Fibroblast of gingiva (primary cell): Measurements from ENCODE around the gene TMEM151A.

ENCODE experiments used
- DNase-seq: peaks from one replicate; pipeline ENCODE4 v3.0.0-alpha.2; 2011; ENCODE audit warnings: low read depth

The TMEM151A gene

DNA sequence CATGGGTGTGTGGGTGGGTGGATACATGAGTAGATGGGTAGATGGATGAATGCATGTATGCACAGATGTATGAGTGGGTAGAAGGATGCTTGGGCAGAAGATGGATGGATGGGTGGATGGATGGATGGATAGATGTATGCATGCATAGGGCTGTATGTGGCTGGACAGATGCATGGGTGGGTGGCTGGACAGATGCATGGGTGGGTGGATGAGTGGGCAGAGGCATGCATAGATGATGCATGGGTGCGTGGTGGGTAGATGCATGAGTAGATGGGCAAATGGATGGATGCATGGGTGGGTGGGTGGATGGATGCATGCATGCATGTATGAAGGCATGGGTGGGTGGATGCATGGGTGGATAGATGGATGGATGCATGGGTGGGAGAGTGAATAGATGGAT lies 32.0 kb downstream of the TMEM151A start:
- no peak for DNase-seq

DNA sequence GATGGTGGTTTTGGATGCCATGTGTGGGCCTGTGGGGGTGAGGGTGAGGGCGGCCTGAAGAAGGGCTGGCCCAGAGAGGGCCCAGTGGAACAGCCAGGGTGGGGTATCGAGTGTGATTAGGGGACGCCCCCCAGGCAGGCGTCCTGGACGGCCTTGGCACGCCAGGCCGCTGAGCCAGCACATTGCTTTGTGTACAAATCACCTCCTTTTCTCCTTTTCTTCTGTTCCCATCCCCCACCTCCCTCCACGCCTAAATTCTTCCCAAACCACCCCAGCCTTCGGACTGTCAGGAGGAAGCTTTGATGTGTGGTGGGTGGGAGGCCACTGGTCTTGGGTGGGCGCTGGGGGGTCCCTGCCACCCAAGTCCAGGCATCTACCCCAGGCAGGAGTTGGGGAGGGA lies 33.0 kb downstream of the TMEM151A start:
- DNase-seq = peak; percentile 70

DNA sequence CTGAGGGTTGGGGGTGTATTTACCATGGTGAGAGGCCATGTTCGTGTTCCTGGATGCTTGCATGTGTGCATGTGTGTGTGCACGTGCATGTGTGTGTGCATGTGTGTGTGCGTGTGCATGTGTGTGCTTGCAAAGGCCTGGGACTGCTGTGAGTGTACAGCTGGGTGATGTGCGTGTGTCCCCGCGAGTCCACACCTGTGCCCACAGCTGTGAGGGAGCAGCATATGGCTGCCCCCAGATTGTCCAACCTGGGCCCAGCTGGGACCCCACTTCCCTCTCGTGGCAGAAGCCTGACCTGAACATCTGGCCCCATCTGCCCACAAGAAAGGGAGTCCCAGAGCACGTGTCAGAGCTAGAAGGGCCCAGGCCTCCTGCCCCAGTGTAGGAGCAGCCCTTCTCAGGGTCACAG lies 33.6 kb downstream of the TMEM151A start:
- DNase-seq = no peak

DNA sequence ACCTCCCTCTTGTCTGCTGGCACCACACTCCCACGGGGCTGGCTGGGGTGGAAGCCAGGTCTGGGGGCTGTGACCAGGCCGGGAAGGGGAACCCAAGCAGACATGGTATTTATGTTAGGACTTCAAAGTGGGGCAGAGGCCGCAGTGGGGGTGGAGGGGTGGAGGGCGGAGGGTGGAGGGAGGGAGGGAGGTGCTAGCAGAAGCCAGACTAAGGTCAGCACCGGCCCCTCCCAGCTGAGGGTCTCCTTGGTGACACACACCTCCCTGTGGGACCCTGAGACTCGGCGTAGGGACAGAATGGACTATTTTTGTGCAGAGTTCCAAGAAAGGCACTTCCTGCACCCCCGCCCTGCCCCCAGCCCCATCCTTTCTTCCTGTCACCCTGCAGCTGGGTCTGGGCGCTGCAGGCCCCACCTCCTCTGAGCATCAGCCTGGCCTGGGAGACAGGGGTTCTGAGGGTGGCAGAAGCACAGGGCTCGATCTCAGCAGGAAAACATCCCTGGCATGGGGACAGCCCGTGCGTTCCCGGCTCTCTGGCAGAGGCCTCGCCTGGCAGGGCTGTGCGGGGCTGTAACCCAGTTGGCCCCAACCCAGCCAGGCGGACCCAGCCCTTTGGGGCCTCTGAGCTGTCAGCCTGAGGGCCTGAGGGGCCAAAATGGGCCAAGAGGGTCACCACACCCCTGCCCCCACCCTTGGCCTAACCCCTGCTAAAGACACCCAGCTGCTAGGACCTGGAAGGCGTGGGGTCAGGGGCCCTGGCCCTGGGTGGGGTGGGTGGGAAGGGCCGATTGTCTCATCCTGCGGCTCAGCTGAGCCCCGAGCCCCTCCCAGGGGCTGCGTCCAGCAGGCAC lies 34.8 kb downstream of the TMEM151A start:
- peak; percentile 88 for DNase-seq

DNA sequence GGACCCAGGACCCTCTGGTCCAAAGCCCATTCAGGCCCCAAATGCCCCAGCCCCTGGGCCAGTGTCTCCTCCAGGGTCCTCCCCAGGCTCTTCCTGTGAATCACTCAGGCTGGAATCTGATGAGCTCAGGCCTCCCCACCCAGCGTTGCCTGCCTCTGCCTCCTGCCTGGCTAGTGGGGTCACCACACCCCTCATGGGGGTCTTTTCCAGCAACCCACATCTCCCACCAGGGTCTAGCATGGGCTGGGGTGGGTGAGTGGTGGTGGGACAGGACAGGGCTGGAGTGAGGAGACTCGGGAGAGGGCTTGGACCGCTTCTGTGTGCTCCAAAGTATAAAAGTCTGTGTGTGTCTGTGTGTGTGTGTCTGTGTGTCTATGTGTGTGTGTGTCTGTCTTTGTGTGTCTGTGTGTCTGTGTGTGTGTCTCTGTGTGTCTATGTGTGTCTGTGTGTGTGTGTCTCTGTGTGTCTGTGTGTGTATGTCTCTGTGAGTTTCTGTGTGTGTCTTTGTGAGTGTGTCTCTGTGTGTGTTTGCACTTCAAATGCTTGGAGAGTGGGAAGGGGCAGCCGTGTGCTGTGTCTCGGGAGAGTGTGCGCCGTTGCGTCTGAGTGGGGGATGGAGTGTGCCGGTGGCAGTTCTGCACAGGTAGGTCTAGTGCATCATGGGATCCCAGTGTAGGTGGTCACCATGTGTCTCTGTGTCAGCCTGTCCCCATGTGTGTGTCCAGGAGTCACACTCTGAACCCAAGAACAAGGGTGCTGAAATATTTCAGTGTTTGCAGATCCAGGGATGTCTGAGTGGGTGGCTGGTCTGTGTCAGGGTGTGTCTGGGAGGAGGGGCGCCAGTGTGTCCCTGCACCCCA lies 35.7 kb downstream of the TMEM151A start:
- peak; percentile 52 for DNase-seq

DNA sequence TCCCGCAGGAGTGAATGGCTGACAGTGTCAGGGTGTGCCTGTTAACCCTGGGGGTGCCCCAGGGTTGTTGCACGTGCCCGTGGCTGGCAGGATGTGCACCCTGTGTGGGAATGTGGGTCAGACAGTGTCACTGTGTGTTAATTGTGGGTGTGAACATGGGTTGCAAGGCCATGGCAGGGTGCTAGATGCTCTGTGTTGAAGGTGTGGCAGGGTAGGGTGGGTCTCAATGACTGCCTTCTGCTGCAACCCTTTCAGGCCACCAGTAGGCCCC lies 36.3 kb downstream of the TMEM151A start:
- DNase-seq = no peak

DNA sequence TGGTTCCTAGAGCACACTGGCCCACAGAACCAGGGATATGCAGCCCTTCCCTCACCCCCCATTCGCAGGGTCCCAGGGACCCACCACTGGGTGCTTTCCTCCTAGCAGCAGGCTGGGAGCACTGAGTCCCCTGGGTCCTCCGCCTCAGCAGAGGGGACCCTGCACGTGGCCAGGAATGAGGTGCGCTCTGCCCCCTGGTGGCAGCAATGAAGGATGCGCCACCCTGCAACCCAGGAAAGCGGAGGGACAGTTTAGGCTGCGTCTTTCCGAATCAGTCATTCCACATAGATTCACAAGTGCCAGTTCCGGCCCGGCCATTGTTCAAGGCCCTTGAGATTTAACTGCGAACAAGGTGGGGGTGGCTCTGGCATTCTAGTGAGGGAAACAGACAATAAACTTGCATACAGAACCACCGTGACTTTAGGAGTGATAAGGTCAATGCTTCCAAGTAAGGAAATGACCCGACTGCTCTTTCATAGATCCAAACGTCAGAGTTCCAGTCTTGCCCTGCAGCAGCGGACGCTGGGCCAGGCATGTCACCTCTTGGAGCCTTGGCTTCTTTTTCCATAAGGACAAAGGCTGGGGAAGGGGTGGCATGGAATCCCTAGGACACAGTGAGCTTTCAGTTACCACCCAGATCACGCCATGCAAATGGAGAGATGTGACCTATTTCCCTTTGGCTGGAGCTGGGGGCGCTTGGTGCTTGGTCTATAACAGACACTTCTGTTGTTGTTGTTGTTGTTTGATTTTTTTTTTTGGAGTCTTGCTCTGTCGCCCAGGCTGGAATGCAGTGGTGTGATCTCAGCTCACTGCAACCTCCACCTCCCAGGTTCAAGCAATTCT lies 36.8 kb downstream of the TMEM151A start:
- DNase-seq = peak; percentile 73

DNA sequence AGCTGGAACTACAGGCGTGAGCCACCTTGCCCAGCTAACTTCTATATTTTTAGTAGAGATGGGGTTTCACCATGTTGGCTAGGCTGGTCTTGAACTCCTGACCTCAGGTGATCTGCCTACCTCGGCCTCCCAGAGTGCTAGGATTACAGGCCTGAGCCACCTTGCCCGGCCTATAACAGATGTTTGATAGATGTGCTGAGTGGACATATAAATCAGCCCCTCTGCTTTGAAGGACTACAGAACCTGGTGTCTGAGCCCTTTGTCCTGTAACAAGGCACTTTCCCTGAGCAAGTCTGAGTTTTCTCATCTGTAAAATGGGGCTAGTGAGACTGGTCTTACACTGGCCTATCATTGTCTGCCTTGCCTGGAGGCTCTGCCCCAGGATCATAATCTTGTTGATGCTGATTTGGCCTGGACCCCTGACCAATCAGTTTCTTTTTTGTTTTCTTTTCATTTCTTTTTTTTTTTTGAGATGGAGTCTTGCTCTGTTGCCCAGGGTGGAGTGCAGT lies 37.5 kb downstream of the TMEM151A start:
- no peak for DNase-seq

DNA sequence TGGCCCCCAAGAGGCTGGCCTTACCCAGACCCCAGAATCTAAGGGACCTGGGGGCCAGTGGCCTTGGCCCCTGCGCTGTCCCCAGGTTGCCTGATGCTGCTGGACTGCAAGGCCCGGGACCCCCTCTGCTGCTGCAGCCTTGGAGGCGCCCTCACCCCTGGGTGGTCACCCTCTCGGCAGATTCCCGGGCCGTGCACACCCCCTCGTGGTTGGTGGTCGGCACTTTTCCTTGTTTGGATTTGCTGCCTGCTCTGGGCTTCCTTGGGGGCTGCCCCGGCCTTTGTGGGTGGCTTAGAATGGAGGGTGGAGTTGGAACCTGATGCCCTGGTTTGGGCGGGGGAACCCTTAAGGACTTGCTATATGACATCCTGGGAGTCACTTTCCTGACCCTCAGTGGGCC lies 39.2 kb downstream of the TMEM151A start:
- DNase-seq = no peak

DNA sequence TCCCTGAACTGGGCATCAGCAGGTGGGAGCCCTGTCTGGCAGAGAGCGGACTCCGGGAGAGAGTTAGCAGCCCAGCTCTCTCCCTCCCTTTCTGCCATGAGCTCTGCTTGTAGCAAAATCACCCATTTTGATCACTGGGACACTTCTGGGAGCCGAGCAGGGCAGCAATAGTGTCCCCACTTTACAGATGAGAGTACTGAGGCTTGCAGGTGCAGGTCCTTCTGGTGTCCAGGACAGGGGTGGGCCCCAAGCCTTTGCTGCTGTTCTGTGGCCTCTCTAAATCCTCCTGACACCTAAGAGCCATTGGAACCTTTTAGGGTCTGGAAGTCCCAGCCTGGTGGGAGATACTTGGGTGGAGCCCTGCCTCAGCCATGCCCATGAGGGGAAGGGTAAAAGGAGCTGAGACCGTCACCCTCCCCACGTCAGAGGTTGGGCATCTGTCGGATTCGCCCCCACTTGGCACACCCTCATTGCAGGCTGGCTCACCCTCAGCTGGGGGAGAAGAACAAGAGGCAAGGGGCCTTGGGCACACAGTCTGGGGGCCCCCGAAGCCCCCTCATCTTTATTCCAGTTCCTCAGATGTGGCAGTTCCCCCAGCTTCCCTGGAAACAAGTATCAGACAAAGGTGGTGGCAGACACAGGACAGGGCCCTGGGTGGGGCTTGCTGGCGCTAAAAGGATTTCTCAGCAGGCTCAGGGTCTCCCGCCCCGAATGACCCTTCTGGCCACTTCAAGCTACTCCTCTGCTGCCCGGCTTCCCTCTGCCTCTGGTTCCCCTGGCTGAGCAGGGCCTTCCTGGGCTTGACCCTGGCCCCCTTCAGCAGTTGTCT lies 40.1 kb downstream of the TMEM151A start:
- DNase-seq = no peak

DNA sequence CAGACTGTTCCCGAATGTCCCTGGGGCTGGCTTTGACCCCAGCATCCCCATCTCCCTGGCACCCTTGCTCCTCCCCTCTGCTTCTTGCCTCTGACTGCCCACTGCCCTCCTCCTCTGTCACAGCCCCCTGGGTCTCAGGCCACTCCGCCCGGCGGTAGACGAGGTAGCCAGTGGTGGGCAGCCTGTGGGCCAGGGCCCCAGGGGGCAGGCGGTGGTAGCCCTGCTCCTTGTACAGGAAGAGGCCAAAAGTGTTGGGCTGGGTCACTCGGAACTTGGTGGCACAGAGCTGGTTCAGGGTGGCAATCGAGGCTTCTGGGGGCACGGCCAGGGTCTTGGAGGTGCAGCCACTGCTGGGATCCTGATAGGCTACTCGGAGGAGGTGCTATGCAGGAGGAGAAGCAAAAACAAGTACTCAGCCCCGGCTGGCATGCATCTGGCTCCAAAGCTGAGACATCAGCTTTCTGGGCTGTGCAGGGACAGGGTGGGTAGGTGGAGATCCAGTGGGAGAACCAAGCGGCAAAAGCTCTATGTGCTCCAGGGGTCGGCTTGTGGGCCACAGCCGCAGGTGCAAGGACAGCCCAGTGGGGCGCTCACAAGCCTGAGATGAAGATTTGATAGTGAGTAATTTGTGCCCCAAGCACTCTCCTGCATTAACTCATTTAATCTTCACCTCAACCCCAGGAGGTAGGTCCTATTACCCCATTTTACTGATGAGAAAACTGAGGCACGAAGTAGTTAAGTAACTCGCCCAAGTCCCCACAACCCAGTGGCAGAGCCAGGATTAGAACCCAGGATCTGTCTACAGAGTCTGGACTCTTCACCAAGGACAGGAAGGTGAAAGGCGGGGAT lies 40.9 kb downstream of the TMEM151A start:
- no peak for DNase-seq

DNA sequence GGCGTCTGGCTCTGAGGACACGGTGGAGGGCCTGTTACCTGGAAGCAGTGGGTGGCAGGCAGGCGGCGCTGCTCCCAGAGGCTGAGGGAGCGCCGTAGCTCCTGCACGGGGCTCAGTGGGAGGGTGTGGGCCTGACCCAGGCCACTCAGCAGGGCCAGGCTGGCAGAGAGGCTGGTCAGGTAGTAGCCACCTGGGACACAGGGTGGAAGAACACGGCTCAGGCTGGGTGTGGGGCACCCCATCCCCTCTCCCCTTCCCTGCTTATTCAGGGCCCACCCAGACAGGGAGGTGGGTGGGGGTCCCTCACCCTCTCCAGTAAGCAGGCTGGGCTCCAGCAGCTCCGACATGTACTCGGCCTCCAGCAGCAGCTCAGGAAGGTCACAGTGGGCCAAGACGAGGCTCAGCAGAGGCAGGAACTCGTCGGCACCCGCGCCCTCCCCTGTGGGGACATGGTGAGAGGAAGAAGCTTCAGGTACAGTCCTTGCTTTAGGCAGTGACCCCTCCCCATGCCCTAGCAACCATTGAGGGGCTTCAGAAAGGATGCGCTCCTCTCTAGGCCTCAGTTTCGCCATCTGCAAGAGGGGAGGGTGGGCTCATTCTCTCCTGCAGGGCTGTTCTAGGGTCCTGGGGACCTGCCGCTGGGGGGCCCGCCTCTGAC lies 41.7 kb downstream of the TMEM151A start:
- DNase-seq = no peak

DNA sequence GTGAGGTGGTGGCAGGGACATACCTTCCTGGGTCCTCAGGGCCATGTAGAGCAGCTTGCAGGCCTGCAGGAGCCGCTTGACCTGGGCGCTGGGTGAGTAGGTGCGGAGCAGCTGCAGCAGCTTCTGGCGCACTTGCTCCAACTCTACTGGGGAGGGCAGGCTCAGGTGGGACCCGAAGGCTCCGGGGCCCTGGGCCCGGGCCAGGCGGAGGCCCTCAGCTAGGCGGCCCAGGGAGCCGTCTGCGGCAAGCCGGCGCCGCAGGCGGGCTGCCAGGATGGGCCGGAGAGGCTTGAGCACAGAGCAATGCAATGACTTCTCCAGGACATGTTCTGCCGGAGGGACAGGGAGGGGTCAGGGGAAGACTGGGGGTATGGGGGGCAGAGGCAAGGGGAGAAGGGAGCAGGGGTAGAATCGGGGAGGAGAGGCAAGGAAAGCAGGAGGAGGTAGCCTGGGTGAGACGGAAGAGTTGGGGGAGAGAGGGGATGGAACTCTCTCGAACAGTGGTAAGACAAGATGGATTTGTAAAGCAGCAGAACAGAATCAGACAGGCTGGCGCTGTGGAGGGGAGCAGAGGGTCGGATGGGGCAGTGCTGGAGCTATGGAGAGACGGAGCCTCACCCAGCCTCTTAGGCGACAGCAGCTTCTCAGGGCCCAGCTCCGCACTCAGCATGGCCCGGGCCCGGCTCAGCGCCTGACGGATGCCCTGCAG lies 42.4 kb downstream of the TMEM151A start:
- no peak for DNase-seq

DNA sequence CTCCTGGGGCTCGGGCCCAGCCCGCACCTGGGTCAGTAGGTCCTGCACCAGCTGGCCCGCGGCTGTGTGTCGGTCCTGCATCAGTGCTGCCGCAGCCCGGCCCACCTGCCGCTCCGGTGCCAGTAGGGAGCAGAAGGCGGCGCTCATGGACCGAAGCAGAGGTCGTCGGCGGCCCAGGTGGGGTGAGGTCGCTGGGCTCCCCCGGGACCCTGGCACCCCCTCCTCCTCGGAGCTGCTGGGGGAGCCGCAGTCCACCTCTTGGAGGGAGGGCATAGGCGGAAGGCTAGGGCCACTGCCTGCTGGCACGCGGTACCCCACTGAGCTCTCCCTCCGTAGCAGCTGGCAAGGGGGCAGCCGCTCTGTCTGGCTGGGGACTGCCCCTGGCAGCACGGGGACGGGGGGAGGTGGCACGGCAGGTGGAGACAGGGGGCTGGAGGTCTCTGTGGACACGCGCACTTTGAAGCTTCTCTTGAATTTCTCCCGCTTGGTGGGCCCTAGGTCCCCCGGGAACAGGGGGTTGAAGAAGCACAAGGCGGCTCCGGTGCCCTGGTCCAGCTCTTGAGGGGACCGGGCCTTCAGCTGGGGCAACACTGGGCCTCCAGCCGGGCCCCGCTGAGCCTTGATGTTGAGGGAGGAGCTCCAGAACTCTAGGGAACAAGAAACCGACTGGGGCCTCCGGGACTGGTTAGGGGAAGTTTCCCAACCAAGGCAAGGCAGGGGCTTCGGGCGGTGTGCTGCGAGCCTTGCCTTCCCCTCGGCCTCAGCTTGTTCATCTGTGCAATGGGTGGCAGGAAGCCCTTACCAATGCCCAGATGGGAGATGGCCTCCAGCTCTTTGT lies 43.1 kb downstream of the TMEM151A start:
- no peak for DNase-seq

DNA sequence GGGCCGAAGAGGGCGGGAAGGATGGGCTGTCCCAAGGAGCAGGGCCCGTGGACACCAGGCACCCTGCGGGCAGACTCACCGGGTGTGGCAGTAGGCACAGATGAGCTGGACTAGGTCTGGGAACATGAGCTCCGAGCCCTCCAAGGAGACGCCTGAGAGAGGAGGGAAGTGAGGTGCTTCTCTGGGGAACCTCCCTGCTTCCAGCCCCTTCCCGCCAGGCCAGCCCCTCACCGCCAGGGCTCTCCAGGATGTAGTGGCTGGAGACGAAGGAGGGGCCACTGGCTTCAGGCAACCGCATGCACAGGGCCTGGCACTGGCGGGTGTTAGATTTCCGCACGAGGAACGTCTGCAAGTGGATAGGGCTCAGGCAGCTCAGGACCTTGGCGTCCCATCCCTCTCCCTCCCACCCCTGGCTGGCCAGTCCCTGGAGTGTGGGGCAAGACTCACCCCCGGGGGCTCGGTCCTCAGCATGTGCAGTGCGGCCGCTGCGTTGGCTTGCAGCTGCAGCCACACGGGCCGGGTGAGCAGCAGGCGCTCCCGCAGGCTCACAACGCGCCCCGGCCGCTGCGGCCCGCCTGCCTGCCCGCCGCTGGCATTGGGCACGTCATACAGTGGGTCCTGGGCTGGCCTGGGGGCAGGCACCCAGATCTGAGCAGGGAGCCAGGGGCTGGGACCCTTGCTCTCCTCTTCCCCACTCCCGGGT lies 44.0 kb downstream of the TMEM151A start:
- DNase-seq = peak; percentile 89

DNA sequence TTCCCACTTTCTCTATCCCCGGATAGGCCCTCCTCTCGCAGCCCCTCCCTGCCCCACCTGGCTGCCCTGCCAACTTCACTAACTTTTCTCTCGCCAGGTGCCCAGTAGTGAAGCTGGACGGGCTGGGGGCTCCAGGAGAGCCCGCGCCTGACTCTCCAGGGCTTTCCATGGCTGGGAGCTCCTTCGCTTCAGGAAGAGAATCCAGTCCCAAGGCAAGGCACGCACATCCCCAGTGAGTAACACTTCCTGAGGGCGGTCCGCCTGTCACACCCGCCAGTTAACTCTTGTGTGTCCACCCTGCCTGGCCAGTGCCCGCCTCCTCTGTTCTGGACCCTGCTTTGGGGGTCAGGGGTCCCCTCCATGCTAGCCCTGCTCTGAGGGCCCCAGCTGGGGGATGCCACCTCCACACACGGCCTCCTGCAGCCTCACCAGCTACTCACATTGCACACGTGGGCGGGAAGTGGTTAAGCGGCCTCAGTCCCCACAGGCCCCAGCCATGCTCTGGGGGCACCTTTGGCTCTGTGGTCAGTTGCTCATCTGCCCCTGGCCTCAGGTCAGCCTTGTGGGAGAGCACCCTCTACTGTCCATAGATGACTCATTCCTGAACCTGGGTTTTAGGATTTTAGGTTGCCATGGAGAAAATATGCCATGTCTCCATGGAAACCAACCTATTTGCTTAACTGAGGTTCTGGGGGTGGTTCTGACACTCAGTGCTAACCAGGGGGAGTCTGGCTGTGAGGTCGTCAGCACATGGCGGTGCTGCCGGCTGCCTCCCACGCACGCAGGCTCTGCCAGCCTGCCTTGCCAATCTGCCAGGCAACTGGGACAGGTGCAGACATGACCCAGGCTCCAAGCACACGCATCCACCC lies 44.8 kb downstream of the TMEM151A start, which contains the start of gene RIN1:
Gene RIN1, minus strand, starts transcription at position 201 of the 869 bp plus-strand sequence. Its CDS starts 32 bp downstream, at position 169.
- peak; percentile 94 for DNase-seq
